Right ventricle myocardium superior (tissue), 1 donor: ENCODE results near the gene C7orf25. TPM values are rescaled to one million over a fixed set of nuclear protein-coding genes. Genes with fewer than 3 reads are reported as not detected.

Source experiments
- ATAC-seq: fragments of 200-7000 bp; cut with Tn5 transposase; one replicate; pipeline ENCODE4 v1.9.1; 2020; ENCODE audit warnings: mild to moderate bottlenecking; ENCODE audit not compliant: poor library complexity
- DNase-seq: peaks from one replicate; pipeline ENCODE4 v3.0.0-alpha.2; 2020
- intact Hi-C: fragments of 100-400 bp; cut with DNase I; formaldehyde crosslinking; loops from one replicate; pipeline ENCODE4 v1.11.2; 2022
- long read RNA-seq: library from polyadenylated mRNA; unstranded; transcript quantifications from one replicate; pipeline ENCODE4 v2.0.0, GENCODE V29; 2021
- total RNA-seq: library from RNA; stranded (reverse); fragmentation: NEBNext Ultra II Directional; extraction: Animal tissue kit (Norgen Biotek cat#: 25700); gene quantifications from one replicate; pipeline ENCODE4 v1.2.1, GENCODE V29; 2021
- donor health status: DM: no; HTN: yes; CAD: no; lungs with severe emphysema.

Gene C7orf25
- 5.5 TPM for total RNA-seq
- long read RNA-seq, transcript C7orf25-201 (2 exons, 2,451 nt), result major isoform, 30 of 37 reads
- long read RNA-seq, transcript C7orf25-205 (2 exons, 1,743 nt), result minor isoform, 7 of 37 reads
- long read RNA-seq, partial matches to known transcripts, result 0 of 37 reads
- long read RNA-seq, other reads (novel, unspliced or antisense), result 0 of 37 reads

GRCh38 chr7:42911454-42912447 is at the start of gene C7orf25:
TSS of gene C7orf25 (minus strand) at chr7:42912070. CDS start at chr7:42910900, 1,170 bp downstream.
- DNase-seq (peak; percentile 98), ATAC-seq (peak; percentile 97)
- intact Hi-C loops, result no loop called here

- intact Hi-C loops, result no loop called here
- no peak for ATAC-seq
- DNase-seq, result no peak
Observed at GRCh38 chr7:42961170-42961569, 49.3 kb upstream of the C7orf25 start.

GRCh38 chr7:42960762-42961161 is 48.9 kb upstream of the C7orf25 start:
- intact Hi-C loops, result no loop called here
- no peak for DNase-seq
- ATAC-seq, result no peak

DNA sequence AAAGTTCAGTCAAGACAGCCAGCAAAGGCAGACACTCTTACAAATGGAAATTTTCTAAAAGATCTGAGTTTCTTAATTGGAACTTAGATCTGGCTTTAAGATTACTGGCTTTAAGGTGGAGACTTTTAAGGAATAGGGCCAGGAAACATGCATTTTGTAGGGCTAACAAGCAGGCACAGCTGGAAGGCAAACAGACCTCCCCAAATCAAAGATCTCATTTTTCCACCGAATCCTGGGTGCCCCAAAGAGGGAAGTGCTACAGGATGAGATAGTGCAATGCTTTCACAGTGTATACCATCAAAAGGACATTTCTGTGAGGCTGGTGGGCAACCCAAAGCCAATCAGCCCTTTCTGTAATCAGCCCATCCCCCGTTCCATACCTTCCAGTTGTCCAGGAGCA is 47.7 kb upstream of the C7orf25 start:
- DNase-seq (no peak), ATAC-seq (no peak)
- intact Hi-C loops, result no loop called here

- ATAC-seq (no peak), DNase-seq (no peak)
- intact Hi-C loops, result no loop called here
Observed at GRCh38 chr7:42956062-42956461, 44.2 kb upstream of the C7orf25 start.

DNA sequence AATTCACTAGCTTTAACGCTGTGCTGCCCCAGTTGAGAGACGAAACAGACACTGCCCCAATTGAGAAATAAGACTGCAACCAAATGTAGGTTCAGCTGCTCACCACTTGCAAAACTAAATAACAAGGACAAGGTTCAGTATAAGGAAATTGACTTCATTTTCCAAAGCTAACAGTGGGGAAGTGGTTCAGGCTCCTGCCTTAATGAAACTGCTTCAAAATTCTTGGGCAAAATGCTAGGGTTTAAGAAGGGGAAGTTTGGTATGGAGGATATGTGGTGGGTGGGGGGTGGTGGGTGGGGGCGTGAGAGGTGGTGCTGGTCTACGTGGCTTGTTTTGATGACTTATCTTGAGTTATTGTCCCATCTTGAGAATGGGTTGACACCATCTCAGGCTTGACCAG is 42.1 kb upstream of the C7orf25 start:
- no peak for ATAC-seq
- DNase-seq, result no peak
- intact Hi-C loops, result no loop called here

GRCh38 chr7:42952328-42952727 is 40.5 kb upstream of the C7orf25 start:
- no peak for DNase-seq
- ATAC-seq, result no peak
- intact Hi-C loops, result no loop called here

GRCh38 chr7:42950417-42950816 is 38.5 kb upstream of the C7orf25 start:
- ATAC-seq (no peak), DNase-seq (no peak)
- intact Hi-C loops, result no loop called here

GRCh38 chr7:42947521-42947920 is 35.7 kb upstream of the C7orf25 start:
- intact Hi-C loops, result no loop called here
- DNase-seq (no peak), ATAC-seq (no peak)

- ATAC-seq (no peak), DNase-seq (no peak)
- intact Hi-C loops, result no loop called here
Observed at GRCh38 chr7:42946627-42946950, 34.7 kb upstream of the C7orf25 start.

- DNase-seq (no peak), ATAC-seq (no peak)
- intact Hi-C loops, result no loop called here
Observed at GRCh38 chr7:42945821-42946626, 34.2 kb upstream of the C7orf25 start.

GRCh38 chr7:42940985-42941847 is 29.3 kb upstream of the C7orf25 start:
- peak; percentile 79 for ATAC-seq
- intact Hi-C loops, result loop anchor here (2.0 to 5.0 kb wide), 2 partner anchors 166 to 320 kb away; no protein-coding TSS in a partner anchor
- DNase-seq, result peak; percentile 85

GRCh38 chr7:42939457-42940240 is 27.8 kb upstream of the C7orf25 start:
- DNase-seq, result no peak
- ATAC-seq, result no peak
- intact Hi-C loops, result loop anchor here (2.0 to 5.0 kb wide), 2 partner anchors 168 to 321 kb away; no protein-coding TSS in a partner anchor

DNA sequence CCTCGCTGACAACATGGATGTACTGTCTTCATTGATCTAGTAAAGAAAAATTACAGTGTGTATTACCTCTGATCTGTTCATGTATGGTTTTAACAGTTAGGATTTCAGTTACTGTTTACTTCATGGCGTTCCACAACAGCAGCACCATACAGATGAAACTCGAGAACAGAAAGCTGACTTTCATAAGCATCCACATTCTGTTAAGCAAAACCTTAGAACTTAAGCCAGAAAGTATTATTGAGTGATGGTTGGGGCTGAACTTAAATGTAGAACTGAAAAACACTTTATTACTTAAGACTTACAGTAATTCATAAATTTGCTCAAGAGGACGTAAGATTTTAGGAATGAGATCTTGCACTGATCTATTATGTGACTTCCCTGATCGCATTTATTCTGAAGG is 24.0 kb upstream of the C7orf25 start:
- DNase-seq (no peak), ATAC-seq (no peak)
- intact Hi-C loops, result no loop called here

DNA sequence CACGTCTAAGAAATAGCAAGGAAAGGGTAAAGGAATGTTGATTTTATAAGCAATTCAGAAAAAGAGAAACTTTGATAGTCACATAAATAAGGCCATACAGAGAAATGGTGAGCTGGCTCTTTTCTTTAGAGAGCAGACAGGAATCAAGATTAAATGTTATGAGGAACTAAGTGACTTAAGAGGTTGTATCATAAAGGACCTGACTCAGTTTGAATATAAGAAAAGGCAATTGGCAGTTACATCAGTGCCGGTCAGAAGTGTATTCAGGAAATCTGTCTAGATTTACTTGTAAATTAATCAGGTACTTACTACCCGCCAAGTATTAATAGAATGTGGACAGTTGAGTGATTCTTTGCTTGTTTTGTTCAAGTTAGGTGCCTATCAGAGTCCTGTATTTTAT is 22.4 kb upstream of the C7orf25 start:
- ATAC-seq (no peak), DNase-seq (no peak)
- intact Hi-C loops, result no loop called here

GRCh38 chr7:42932811-42933591 is 21.1 kb upstream of the C7orf25 start:
- intact Hi-C loops, result no loop called here

More at GRCh38 chr7:42932811-42933591, 21.1 kb upstream of the C7orf25 start:
- peak; percentile 56 for ATAC-seq
- DNase-seq, result no peak
